ENCODE results near the gene EXD3.

DNA sequence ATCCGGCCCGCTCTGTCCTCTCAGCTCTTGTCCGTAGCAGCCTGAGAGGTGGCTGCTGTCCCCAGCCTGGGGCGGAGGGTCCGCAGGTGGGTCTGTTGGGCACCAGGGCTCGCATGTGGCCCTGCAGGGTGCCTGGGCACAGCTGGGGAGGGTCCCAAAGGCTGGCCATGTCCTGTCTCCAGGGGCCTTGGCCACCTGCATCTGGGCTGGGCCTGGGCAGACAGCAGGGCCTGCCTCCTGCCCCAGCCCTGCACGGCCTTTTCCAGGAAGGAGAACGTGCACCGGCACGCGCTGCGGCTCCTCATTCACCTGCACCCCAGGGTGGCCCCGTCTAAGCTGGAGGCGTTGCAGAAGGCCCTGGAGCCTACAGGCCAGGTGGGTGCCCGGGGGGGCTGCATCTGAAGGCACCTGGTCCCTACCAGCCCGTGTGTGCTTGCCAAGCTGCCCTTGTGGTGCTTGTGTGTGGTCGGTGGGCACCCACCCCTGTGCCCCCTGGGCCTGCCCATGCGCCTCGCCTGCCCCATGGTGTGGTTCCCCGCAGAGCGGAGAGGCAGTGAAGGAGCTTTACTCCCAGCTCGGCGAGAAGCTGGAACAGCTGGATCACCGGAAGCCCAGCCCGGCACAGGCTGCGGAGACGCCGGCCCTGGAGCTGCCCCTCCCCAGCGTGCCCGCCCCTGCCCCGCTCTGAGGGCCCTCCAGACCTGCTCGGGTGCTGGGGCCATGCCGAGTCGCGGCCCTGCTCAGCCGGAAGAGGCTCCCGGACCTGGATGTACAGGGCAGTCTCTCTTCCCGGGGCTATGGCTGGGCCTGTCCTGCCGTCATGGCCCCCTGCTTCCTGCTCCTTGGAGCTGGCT is 150.5 kb downstream of the EXD3 start:
- TF ChIP-seq CTCF (IDR thresholded peaks at IDR 0.05) (no peak), POLR2A (IDR thresholded peaks at IDR 0.05) (no peak)
